Measurements from ENCODE around the gene ARSG.

ARSG gene

DNA sequence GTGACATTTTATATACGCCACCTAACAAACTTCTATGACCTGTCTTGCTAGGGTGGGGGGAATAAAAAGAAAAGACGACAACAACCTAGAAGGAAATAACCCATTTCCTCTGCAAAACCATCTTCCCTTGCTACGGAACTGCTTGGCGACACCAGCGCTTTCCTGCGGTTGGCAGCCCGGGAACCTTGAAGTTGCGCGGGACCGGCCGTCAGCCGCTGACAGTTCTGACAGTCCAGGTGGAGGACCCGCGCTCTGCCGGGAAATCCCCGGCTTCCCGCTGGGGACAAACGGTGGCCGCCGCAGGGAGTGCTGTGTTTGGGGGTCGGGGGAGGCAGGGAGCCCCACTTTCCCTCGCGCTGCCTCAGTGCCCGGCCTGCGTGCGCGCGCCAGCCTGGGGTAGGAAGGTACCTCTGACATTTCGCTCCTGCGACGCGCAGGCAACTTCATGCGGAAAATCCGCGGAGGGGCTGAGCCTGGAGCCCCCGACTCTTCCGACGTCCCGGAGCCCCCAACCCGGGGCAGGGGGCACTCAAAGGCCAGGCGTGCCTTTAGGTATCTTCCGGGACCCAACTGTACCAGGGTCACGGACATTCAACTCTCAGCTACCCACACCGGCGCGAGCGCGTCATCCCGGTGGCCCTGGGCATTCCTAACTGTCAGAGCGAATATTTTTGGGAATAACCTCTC, 884 bp upstream of the ARSG start:
- TF ChIP-seq, protein P1, sequence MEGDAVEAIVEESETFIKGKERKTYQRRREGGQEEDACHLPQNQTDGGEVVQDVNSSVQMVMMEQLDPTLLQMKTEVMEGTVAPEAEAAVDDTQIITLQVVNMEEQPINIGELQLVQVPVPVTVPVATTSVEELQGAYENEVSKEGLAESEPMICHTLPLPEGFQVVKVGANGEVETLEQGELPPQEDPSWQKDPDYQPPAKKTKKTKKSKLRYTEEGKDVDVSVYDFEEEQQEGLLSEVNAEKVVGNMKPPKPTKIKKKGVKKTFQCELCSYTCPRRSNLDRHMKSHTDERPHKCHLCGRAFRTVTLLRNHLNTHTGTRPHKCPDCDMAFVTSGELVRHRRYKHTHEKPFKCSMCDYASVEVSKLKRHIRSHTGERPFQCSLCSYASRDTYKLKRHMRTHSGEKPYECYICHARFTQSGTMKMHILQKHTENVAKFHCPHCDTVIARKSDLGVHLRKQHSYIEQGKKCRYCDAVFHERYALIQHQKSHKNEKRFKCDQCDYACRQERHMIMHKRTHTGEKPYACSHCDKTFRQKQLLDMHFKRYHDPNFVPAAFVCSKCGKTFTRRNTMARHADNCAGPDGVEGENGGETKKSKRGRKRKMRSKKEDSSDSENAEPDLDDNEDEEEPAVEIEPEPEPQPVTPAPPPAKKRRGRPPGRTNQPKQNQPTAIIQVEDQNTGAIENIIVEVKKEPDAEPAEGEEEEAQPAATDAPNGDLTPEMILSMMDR (conservative IDR thresholded peaks at IDR 0.05; ENCODE audit: low read length) = no peak
- peak overlapping the region; percentile 7; the same call in 1 of the 2 replicates for H3K4me3 ChIP-seq (ENCODE audit: low read length)
- no peak for DNase-seq (ENCODE audit: low read depth)

- peak overlapping the region; percentile 66 for H3K4me3 ChIP-seq (ENCODE audit: low read length)
- TF ChIP-seq, protein P1 (conservative IDR thresholded peaks at IDR 0.05; ENCODE audit: low read length) = no peak
- peak; percentile 53 for DNase-seq (ENCODE audit: low read depth)
Observed at GRCh38 chr17:68291836-68292688, 767 bp downstream of the ARSG start.

DNA sequence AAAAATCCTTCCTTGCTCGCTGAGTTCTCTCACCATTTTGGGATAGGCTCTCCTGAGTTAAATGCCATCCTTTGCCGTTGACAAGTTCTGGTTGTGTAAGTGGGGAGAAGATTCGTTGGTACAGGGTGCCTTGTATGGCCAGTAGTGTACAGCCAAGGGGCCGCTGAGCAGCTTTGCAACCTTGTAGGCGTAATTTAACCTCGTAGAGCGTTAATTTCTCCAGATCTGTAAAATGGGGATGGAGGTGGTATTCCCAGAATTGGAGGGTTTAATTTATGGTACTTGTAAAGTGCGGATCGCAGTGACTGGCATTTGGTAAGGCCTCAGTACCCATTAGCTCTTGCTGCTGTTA, 1.4 kb downstream of the ARSG start:
- H3K4me3 ChIP-seq (ENCODE audit: low read length) = no peak overlapping the region
- no peak for DNase-seq (ENCODE audit: low read depth)
- TF ChIP-seq, protein P1 (conservative IDR thresholded peaks at IDR 0.05; ENCODE audit: low read length) = no peak

- DNase-seq (ENCODE audit: low read depth) = no peak
- no peak overlapping the region for H3K4me3 ChIP-seq (ENCODE audit: low read length)
- TF ChIP-seq, protein P1 (conservative IDR thresholded peaks at IDR 0.05; ENCODE audit: low read length) = no peak
Observed at GRCh38 chr17:68293490-68294195, 2.3 kb downstream of the ARSG start.

DNA sequence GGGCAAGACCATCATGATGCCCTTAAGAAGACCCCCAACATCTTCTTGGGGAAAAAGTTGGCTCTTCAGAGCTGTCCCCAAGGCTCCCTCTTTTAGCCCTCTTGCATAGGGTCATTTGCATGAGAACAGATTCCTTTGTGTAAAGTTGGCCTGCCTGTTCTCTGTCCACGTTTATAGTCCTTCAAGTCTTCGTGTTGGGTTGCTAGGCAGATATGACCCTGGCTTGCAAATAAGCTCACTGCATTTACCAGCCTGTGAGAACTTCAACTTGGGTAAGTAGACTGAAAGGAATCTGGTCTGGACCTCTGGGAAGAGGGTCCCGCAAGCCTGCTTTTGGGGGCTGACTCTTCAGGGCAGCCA, 2.9 kb downstream of the ARSG start:
- no peak overlapping the region for H3K4me3 ChIP-seq (ENCODE audit: low read length)
- TF ChIP-seq, protein P1 (conservative IDR thresholded peaks at IDR 0.05; ENCODE audit: low read length) = no peak
- no peak for DNase-seq (ENCODE audit: low read depth)

- H3K4me3 ChIP-seq (ENCODE audit: low read length) = no peak overlapping the region
- DNase-seq (ENCODE audit: low read depth) = no peak
- TF ChIP-seq, protein P1 (conservative IDR thresholded peaks at IDR 0.05; ENCODE audit: low read length) = no peak
Observed at GRCh38 chr17:68294617-68295016, 3.3 kb downstream of the ARSG start.

Measured in AG10803 (cell line).